ENCODE results near the gene DDX54. TPM values are rescaled to one million over a fixed set of nuclear protein-coding genes. Genes with fewer than 3 reads are reported as not detected.
A peak's percentile ranks its signal among the peaks of the same experiment; 100 is the strongest.
"Not testable (repeated sequence)": the region's sequence is repeated elsewhere in the genome, so short reads cannot be mapped to it uniquely, and the experiment has no call there.

DDX54 gene
- total RNA-seq, 2 donors from 2014 or later: 85.8 to 143 TPM

GRCh38 chr12:113131556-113131955 lies 53.7 kb downstream of the DDX54 start:
- H3K36me3 Mint-ChIP-seq: no peaks in the 10 kb centered on the region

GRCh38 chr12:113130457-113131135 lies 54.7 kb downstream of the DDX54 start:
- peaks cover 7 to 9% of the 10 kb centered on the region in 2 donors for H3K27me3 Mint-ChIP-seq
- H3K4me1 Mint-ChIP-seq (ENCODE audit: low read depth in 2 of 2): no peaks in the 10 kb centered on the region
- DNase-seq (ENCODE audit: low spot score) (peak; percentile 45), ATAC-seq (peak; percentile 17 to 55)
- H3K36me3 Mint-ChIP-seq: no peaks in the 10 kb centered on the region
- no peaks in the 10 kb centered on the region for H3K9me3 Mint-ChIP-seq
- H3K4me3 Mint-ChIP-seq: no peak overlapping the region
- no peak overlapping the region for H3K27ac Mint-ChIP-seq

More at GRCh38 chr12:113131556-113131955, 53.7 kb downstream of the DDX54 start:
- peaks cover 0 to 2% of the 10 kb centered on the region in 2 donors for H3K4me1 Mint-ChIP-seq (ENCODE audit: low read depth in 2 of 2)
- ATAC-seq (no peak), DNase-seq (ENCODE audit: low spot score) (no peak)
- no peaks in the 10 kb centered on the region for H3K9me3 Mint-ChIP-seq
- H3K4me3 Mint-ChIP-seq: no peak overlapping the region
- H3K27me3 Mint-ChIP-seq: peaks cover 7 to 12% of the 10 kb centered on the region in 2 donors
- H3K27ac Mint-ChIP-seq: no peak overlapping the region

GRCh38 chr12:113129664-113130456 lies 55.4 kb downstream of the DDX54 start:
- Mint-ChIP-seq H3K27me3 (peaks cover 7 to 9% of the 10 kb centered on the region in 2 donors), H3K4me3 (no peak overlapping the region), H3K36me3 (no peaks in the 10 kb centered on the region), H3K9me3 (no peaks in the 10 kb centered on the region), H3K27ac (no peak overlapping the region), H3K4me1 (ENCODE audit: low read depth in 2 of 2) (no peaks in the 10 kb centered on the region)
- ATAC-seq: peak in 1 of 2 donors; percentile 2
- DNase-seq (ENCODE audit: low spot score): peak; percentile 38

GRCh38 chr12:113128802-113129663 lies 56.2 kb downstream of the DDX54 start:
- Mint-ChIP-seq H3K9me3 (no peaks in the 10 kb centered on the region), H3K27me3 (peaks cover 7 to 13% of the 10 kb centered on the region in 2 donors), H3K27ac (no peak overlapping the region), H3K4me1 (ENCODE audit: low read depth in 2 of 2) (no peaks in the 10 kb centered on the region), H3K36me3 (no peaks in the 10 kb centered on the region), H3K4me3 (no peak overlapping the region)
- ATAC-seq (no peak), DNase-seq (ENCODE audit: low spot score) (peak; percentile 49)

- Mint-ChIP-seq H3K4me3 (no peak overlapping the region), H3K27ac (no peak overlapping the region), H3K36me3 (peaks cover 8% of the 10 kb centered on the region), H3K4me1 (ENCODE audit: low read depth in 2 of 2) (no peaks in the 10 kb centered on the region), H3K27me3 (peaks cover 15 to 16% of the 10 kb centered on the region in 2 donors), H3K9me3 (no peaks in the 10 kb centered on the region)
- ATAC-seq (peak in 1 of 2 donors; percentile 5), DNase-seq (ENCODE audit: low spot score) (peak; percentile 26)
Measured at GRCh38 chr12:113127791-113128199, 57.5 kb downstream of the DDX54 start.

GRCh38 chr12:113120670-113121370 lies 64.5 kb downstream of the DDX54 start:
- no peak for ATAC-seq
- peaks cover 10% of the 10 kb centered on the region for H3K36me3 Mint-ChIP-seq
- H3K27me3 Mint-ChIP-seq: peaks cover 11% of the 10 kb centered on the region in 2 donors
- H3K4me3 Mint-ChIP-seq: no peak overlapping the region
- H3K9me3 Mint-ChIP-seq: no peaks in the 10 kb centered on the region
- no peak for DNase-seq (ENCODE audit: low spot score)
- no peaks in the 10 kb centered on the region for H3K4me1 Mint-ChIP-seq (ENCODE audit: low read depth in 2 of 2)
- H3K27ac Mint-ChIP-seq: no peak overlapping the region

GRCh38 chr12:113119980-113120669 lies 65.2 kb downstream of the DDX54 start:
- Mint-ChIP-seq H3K9me3 (no peaks in the 10 kb centered on the region), H3K4me3 (no peak overlapping the region), H3K36me3 (peaks cover 10% of the 10 kb centered on the region), H3K27ac (no peak overlapping the region), H3K27me3 (peaks cover 11% of the 10 kb centered on the region in 2 donors), H3K4me1 (ENCODE audit: low read depth in 2 of 2) (no peaks in the 10 kb centered on the region)
- no peak for ATAC-seq
- DNase-seq (ENCODE audit: low spot score): no peak

- no peaks in the 10 kb centered on the region for H3K4me1 Mint-ChIP-seq (ENCODE audit: low read depth in 2 of 2)
Measured at GRCh38 chr12:113118142-113118541, 67.1 kb downstream of the DDX54 start.

GRCh38 chr12:113117684-113118083 lies 67.6 kb downstream of the DDX54 start:
- not testable (repeated sequence) for H3K27me3 Mint-ChIP-seq, ATAC-seq

More at GRCh38 chr12:113118142-113118541, 67.1 kb downstream of the DDX54 start:
- no peak overlapping the region for H3K27ac Mint-ChIP-seq
- DNase-seq (ENCODE audit: low spot score): no peak
- peaks cover 5 to 7% of the 10 kb centered on the region in 2 donors for H3K27me3 Mint-ChIP-seq
- H3K4me3 Mint-ChIP-seq: no peak overlapping the region
- no peak for ATAC-seq
- no peaks in the 10 kb centered on the region for H3K9me3 Mint-ChIP-seq
- H3K36me3 Mint-ChIP-seq: peaks cover 6% of the 10 kb centered on the region

GRCh38 chr12:113116875-113117274 lies 68.4 kb downstream of the DDX54 start:
- Mint-ChIP-seq H3K4me1 (ENCODE audit: low read depth in 2 of 2) (no peaks in the 10 kb centered on the region), H3K27ac (no peak overlapping the region), H3K4me3 (no peak overlapping the region), H3K27me3 (peaks cover 0 to 8% of the 10 kb centered on the region in 2 donors), H3K9me3 (no peaks in the 10 kb centered on the region), H3K36me3 (no peaks in the 10 kb centered on the region)
- DNase-seq (ENCODE audit: low spot score): no peak
- peak in 1 of 2 donors; percentile 8 for ATAC-seq

More at GRCh38 chr12:113117684-113118083, 67.6 kb downstream of the DDX54 start:
- not testable (repeated sequence) for DNase-seq (ENCODE audit: low spot score); H3K36me3 Mint-ChIP-seq; H3K27ac Mint-ChIP-seq; H3K4me3 Mint-ChIP-seq; H3K4me1 Mint-ChIP-seq (ENCODE audit: low read depth in 2 of 2); H3K9me3 Mint-ChIP-seq

GRCh38 chr12:113115455-113116126 lies 69.7 kb downstream of the DDX54 start:
- Mint-ChIP-seq H3K36me3 (no peaks in the 10 kb centered on the region), H3K27ac (no peak overlapping the region), H3K4me1 (ENCODE audit: low read depth in 2 of 2) (no peaks in the 10 kb centered on the region), H3K27me3 (peaks cover 0 to 11% of the 10 kb centered on the region in 2 donors), H3K9me3 (no peaks in the 10 kb centered on the region), H3K4me3 (no peak overlapping the region)
- ATAC-seq (no peak), DNase-seq (ENCODE audit: low spot score) (no peak)

Data from natural killer cell treated with Interleukin-12 subunit alpha and Interleukin-12 subunit beta and Interleukin-15 and Interleukin-18, amount 100 ng/mL, for 72 hours (primary cell).